ENCODE results near the gene ELL.

Gene ELL

DNA sequence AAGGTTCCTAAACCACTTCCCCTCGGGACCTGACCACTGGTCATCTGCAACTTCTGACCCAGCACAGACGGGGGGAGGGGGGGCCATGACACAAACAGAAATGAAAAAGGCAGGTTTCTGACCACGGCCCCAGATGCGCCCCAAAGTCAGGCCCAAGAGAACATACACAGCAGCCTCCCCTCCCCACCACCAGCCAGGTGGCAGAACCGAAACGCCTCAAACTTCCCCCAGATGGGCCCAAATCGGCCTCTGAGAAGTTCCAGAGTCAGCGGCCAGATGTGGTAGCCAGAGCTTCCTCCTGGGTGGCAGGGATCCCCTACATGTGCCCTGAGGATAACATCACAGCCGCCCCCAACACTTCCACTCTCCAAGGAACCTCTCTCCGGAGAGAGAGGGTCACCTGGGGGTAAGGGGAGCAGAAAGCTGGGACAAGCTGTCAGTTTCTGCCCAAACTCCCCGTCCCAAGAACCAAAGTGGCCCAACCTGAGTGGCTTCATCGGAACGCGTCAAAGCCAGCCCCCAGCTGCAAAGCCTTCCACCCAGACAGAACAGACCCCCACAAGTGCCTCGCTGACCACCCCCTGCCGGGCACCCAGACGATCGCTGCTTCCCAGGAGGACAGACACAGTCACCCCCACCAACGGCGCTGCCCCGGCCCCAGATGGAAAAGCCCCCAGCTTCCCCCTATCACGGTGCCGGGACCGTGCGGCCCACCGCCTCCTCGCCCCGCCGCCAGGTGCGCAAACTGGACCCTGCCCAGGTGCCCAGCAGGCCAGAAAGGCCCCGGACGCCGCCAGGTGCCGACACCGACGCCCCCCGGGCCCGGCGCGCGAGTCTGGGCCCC, 800 bp downstream of the ELL start:
- peak overlapping the region; percentile 90 for H3K27ac Mint-ChIP-seq
- no peaks in the 10 kb centered on the region for H3K36me3 Mint-ChIP-seq (ENCODE audit: low read depth)
- H3K4me1 Mint-ChIP-seq (ENCODE audit: low read depth): peaks cover 6% of the 10 kb centered on the region
- no peaks in the 10 kb centered on the region for H3K27me3 Mint-ChIP-seq (ENCODE audit: low read depth)
- H3K4me3 Mint-ChIP-seq: peak overlapping the region; percentile 94
- peak; percentile 17 for DNase-seq (ENCODE audit: low spot score)
- H3K9me3 Mint-ChIP-seq: no peaks in the 10 kb centered on the region

DNA sequence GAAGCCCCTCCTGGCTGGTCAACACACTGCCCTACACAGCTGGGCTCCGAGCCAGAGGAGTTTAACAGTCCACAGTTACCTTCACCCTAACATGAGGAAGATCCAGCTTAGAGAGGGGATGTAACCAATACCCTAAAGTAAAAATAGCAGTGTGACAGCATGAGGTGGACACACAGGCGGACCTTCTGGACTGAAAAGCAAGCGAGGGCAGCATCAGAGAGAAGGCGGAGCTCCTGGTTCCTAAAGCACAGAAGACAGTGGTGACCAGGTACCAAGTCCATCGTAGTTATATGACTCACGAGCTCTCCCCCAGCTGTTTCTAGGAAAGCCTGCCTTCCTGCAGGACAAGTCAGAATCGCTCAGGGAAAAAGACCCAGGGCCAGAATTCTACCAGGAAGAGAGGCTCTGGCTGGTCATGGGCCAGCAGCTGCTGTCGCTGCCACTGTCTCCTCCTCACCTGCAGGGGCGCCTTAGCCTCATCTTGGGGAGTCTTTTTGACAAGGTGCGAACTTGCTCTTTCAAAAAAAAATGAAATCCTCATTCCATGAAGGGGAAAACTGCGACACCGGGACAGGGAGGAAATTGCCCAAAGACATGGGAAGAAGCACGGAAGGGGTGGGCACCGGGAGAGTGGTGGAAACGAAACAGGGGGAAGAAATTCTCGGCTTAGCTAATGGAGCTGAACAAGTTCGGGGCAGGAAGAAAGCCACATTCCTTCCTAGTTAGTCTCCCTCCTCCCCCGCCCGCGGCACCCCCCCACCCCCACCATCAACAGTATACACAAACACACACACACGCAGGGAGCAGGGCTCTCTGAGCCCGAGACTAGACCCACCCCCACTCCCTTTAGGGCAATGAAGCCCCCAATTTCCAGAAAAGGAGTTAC, 1.7 kb downstream of the ELL start:
- no peaks in the 10 kb centered on the region for H3K27me3 Mint-ChIP-seq (ENCODE audit: low read depth)
- peak overlapping the region; percentile 94 for H3K4me3 Mint-ChIP-seq
- H3K36me3 Mint-ChIP-seq (ENCODE audit: low read depth): no peaks in the 10 kb centered on the region
- no peaks in the 10 kb centered on the region for H3K9me3 Mint-ChIP-seq
- DNase-seq (ENCODE audit: low spot score): peak; percentile 59
- H3K4me1 Mint-ChIP-seq (ENCODE audit: low read depth): peaks cover 6% of the 10 kb centered on the region
- peak overlapping the region; percentile 90 for H3K27ac Mint-ChIP-seq

- H3K27me3 Mint-ChIP-seq (ENCODE audit: low read depth): no peaks in the 10 kb centered on the region
- H3K4me3 Mint-ChIP-seq: no peak overlapping the region
Measured at GRCh38 chr19:18518639-18519038, 3.2 kb downstream of the ELL start.

GRCh38 chr19:18517606-18518005, 4.3 kb downstream of the ELL start:
- no peak overlapping the region for H3K27ac Mint-ChIP-seq
- H3K36me3 Mint-ChIP-seq (ENCODE audit: low read depth): no peaks in the 10 kb centered on the region
- no peaks in the 10 kb centered on the region for H3K27me3 Mint-ChIP-seq (ENCODE audit: low read depth)
- peaks cover 3% of the 10 kb centered on the region for H3K4me1 Mint-ChIP-seq (ENCODE audit: low read depth)
- DNase-seq (ENCODE audit: low spot score): no peak
- no peak overlapping the region for H3K4me3 Mint-ChIP-seq
- H3K9me3 Mint-ChIP-seq: no peaks in the 10 kb centered on the region

More at GRCh38 chr19:18518639-18519038, 3.2 kb downstream of the ELL start:
- no peaks in the 10 kb centered on the region for H3K9me3 Mint-ChIP-seq
- no peak overlapping the region for H3K27ac Mint-ChIP-seq
- H3K36me3 Mint-ChIP-seq (ENCODE audit: low read depth): no peaks in the 10 kb centered on the region
- DNase-seq (ENCODE audit: low spot score): no peak
- H3K4me1 Mint-ChIP-seq (ENCODE audit: low read depth): peaks cover 6% of the 10 kb centered on the region

DNA sequence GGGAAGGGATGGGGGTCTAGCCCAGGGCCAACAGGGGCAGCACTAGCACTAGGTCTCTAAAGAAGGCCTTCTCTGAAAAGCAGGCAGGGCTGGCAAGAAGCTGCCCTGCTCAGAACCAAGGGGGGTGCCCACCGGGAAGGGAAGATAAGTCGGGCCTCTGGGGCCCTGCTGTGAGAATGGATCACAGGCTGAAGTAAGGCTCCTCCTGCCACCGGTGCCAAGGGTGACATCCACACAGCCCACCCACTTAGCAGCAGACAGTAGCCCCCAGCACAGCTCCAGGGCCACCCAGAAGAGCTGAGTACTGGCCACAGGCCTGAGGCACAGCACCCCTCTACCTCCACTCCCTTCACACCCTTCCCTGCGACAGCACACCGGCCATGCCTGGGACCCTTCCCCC, 5.9 kb downstream of the ELL start:
- Mint-ChIP-seq H3K9me3 (no peaks in the 10 kb centered on the region), H3K27me3 (ENCODE audit: low read depth) (no peaks in the 10 kb centered on the region), H3K27ac (no peak overlapping the region), H3K4me3 (no peak overlapping the region), H3K36me3 (ENCODE audit: low read depth) (no peaks in the 10 kb centered on the region), H3K4me1 (ENCODE audit: low read depth) (peaks cover 1% of the 10 kb centered on the region)
- DNase-seq (ENCODE audit: low spot score): no peak

DNA sequence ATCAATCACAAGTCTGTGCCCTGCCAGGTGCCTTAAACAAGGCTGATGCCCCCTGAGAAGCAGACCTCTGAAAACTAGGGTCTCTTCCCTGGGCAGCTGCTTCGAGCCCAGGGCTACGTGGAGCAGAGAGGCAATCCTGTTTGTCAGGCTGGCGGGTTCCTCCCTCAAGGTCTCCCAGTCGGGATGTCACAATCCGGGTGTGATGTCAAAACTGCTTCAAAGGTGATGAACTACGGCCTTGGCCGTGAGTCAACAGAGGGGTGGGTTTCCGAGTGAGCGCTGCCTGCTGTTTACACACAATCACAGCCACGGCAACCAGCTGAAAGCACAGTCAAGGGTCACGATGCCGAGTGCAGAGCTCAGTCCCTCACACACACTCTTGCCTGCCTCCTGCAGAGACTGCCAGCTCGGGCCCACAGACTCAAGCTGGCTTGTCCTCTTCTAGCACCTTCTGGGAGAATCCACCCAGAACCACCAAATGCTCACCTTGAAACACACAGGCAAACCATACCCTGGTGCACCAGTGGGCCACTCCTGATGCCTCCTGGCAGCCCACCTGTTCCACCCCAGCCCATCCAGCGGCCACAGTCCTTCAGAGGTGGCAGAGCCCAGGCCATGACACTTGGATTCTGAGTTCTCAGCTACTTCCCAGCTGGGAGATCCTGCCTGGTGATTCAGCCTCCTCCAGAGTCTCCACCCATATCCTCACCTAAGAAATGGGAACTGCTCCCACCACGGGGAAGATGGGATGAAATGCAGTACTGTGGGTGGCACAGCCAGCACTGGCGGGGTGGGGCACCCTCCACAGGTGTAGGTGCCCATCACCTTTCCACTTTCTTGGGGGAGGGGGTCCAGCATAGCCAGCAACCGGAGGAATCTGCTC, 6.8 kb downstream of the ELL start:
- no peak for DNase-seq (ENCODE audit: low spot score)
- Mint-ChIP-seq H3K36me3 (ENCODE audit: low read depth) (no peaks in the 10 kb centered on the region), H3K27ac (no peak overlapping the region), H3K4me3 (no peak overlapping the region), H3K4me1 (ENCODE audit: low read depth) (no peaks in the 10 kb centered on the region), H3K27me3 (ENCODE audit: low read depth) (no peaks in the 10 kb centered on the region), H3K9me3 (no peaks in the 10 kb centered on the region)

GRCh38 chr19:18513868-18514267, 8.0 kb downstream of the ELL start:
- Mint-ChIP-seq H3K27ac (no peak overlapping the region), H3K36me3 (ENCODE audit: low read depth) (no peaks in the 10 kb centered on the region), H3K4me1 (ENCODE audit: low read depth) (peaks cover 2% of the 10 kb centered on the region), H3K4me3 (no peak overlapping the region), H3K9me3 (no peaks in the 10 kb centered on the region), H3K27me3 (ENCODE audit: low read depth) (no peaks in the 10 kb centered on the region)
- no peak for DNase-seq (ENCODE audit: low spot score)

DNA sequence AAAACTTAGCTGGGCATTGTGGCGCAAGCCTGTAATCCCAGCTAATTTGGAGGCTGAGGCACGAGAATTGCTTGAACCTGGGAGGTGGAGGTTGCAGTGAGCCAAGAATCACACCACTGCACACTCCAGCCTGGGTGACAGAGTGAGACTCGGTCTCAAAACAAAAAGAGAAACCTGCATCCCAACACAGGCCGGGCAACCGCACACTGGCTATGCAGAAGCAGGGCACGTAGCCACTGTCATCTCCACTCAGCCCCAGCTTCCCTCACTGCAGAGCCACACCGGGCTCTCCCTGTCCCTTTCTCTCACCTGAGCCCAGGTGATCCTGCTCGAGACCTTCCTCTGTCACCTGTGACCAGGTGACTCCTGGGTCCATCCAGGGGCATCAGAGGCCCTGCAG, 11.7 kb downstream of the ELL start:
- Mint-ChIP-seq H3K27ac (no peak overlapping the region), H3K4me1 (ENCODE audit: low read depth) (peaks cover 27% of the 10 kb centered on the region), H3K36me3 (ENCODE audit: low read depth) (no peaks in the 10 kb centered on the region), H3K27me3 (ENCODE audit: low read depth) (no peaks in the 10 kb centered on the region), H3K4me3 (no peak overlapping the region), H3K9me3 (no peaks in the 10 kb centered on the region)
- DNase-seq (ENCODE audit: low spot score): no peak

DNA sequence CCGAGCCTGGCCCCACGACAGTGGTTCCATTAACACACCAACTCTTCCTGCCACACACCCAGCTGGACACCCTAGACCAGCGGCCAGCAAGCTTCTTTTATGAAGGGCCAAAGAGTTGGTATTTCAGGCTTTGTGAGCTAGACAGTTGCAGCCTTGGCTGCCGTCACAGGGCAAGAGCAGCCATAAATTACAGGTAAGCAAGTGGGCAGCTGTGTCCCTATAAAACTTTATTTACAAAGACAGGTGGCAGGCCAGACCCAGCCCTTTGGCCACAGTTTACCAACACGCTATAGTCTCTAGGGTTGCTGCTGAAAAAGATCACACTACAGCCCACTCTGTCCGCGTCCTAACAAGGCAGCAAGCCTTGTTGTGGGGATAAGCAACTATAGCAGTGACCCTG, 13.3 kb downstream of the ELL start:
- Mint-ChIP-seq H3K4me1 (ENCODE audit: low read depth) (peaks cover 33% of the 10 kb centered on the region), H3K36me3 (ENCODE audit: low read depth) (no peaks in the 10 kb centered on the region), H3K27ac (peak overlapping the region; percentile 20), H3K4me3 (no peak overlapping the region), H3K9me3 (no peaks in the 10 kb centered on the region), H3K27me3 (ENCODE audit: low read depth) (no peaks in the 10 kb centered on the region)
- no peak for DNase-seq (ENCODE audit: low spot score)

DNA sequence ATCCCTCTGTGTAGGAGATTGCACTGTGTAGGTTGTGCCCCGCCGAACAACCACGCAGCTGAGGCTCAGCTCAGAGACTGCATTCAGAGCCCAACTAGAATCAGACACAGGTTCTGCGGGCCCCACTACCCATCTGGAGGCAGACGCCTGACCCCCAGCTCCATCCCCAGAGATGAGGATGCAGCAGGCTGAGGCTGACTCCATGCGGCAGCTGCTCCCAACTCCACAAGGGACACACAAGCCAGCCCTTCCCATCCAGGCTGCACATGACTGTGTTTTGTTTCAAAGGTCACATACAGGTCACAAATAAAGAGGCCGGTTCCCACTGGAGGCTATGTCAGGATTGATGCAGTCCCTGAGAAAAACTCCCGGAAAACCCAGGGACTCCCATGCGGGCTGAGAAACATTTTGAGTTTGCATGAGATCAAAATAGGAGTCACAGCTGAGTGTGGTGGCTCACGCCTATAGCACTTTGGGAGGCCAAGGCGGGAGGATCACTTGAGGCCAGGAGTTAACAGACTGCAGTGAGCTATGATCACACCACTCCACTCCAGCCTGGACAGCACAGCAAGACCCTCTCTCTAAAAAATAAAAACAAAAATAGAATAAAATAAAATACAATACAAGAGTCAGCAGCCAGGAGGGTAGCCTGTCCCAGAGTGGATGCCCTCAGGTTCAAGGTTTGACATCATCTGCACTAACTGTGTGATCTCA, 14.0 kb downstream of the ELL start:
- Mint-ChIP-seq H3K9me3 (no peaks in the 10 kb centered on the region), H3K27ac (peak overlapping the region; percentile 84)
- no peak for DNase-seq (ENCODE audit: low spot score)

GRCh38 chr19:18507021-18507726, 14.7 kb downstream of the ELL start:
- peaks cover 40% of the 10 kb centered on the region for H3K4me1 Mint-ChIP-seq (ENCODE audit: low read depth)
- H3K4me3 Mint-ChIP-seq: peak overlapping the region; percentile 63
- peak; percentile 17 for DNase-seq (ENCODE audit: low spot score)
- H3K36me3 Mint-ChIP-seq (ENCODE audit: low read depth): no peaks in the 10 kb centered on the region
- H3K9me3 Mint-ChIP-seq: no peaks in the 10 kb centered on the region
- no peaks in the 10 kb centered on the region for H3K27me3 Mint-ChIP-seq (ENCODE audit: low read depth)
- H3K27ac Mint-ChIP-seq: peak overlapping the region; percentile 84

More for the DNA sequence above, 14.0 kb downstream of the ELL start:
- Mint-ChIP-seq H3K36me3 (ENCODE audit: low read depth) (no peaks in the 10 kb centered on the region), H3K27me3 (ENCODE audit: low read depth) (no peaks in the 10 kb centered on the region), H3K4me3 (peak overlapping the region; percentile 63), H3K4me1 (ENCODE audit: low read depth) (peaks cover 38% of the 10 kb centered on the region)

DNA sequence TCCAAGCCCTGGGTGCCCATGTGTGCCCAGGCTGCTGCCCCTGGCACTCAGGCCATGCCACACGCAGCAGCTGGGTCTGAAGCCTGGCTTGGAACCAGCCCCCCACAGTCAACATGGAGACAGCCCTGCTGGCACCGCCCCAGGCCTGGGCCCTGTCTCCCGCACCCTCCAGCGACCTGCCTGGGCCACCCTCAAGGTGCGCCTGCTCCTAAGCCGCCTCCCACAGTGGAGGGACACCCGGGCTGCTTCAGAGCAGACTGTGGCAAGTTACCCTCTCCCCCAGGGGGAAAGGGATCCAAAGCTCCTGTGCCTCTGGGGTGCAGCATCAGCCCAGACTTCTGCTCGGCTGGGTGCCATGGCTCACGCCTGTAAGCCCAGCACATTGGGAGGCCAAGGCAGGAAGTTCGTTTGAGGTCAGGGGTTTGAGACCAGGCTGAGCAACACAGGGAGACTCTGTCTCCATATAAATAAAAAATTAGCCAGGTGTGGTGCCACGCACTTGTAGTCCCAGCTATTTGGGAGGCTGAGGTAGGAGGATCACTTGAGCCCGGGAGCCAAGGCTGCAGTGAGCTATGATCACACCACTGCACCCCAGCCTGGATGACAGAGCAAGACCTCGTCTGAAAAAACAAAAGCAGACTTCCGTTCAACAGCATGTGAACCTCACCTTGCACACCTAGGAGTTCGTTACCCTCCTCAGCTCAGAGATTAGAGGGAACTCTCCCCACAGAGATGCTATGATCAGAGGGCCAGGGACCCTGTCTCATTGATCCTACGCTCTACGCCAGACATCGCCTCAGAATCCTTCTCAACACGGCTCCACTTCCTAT, 15.6 kb downstream of the ELL start:
- DNase-seq (ENCODE audit: low spot score): no peak
- Mint-ChIP-seq H3K27ac (peak overlapping the region; percentile 84), H3K9me3 (no peaks in the 10 kb centered on the region), H3K4me1 (ENCODE audit: low read depth) (peaks cover 41% of the 10 kb centered on the region), H3K27me3 (ENCODE audit: low read depth) (no peaks in the 10 kb centered on the region), H3K36me3 (ENCODE audit: low read depth) (no peaks in the 10 kb centered on the region), H3K4me3 (peak overlapping the region; percentile 63)

Data from T-helper 2 cell treated with Interferon-gamma antibody and Interleukin-4, amounts not matched to agents 5 μg/mL and 100 μg/mL, for 36 hours (primary cell).